LNCAP (cell line): ENCODE measurements around the gene CENPS.

Experiments used
- CTCF ChIP-seq: fragments of 450-650 bp; IDR thresholded peaks from 2 replicates; pipeline ENCODE4 v1.5.1; 2017; ENCODE audit warnings: mild to moderate bottlenecking

Gene CENPS

GRCh38 chr1:10438677-10439163, 8.5 kb downstream of the CENPS start:
- TF ChIP-seq CTCF: no peak

DNA sequence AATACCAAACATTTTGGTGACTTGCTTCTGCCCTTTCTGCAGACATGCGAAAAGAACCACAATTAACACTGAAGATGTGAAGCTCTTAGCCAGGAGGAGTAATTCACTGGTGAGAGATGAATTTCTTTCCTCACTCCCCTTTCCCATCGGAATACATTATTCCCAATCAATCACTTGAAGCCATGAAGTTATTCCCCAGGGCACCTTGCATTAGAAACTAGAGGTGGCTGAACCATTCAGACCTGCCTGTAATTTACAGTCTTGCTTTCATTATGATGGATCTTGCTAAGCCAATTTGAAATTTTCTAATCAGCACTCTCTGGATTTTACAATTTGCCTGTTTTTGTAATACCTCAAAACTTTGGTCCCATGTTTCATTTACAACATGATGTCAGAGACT, 10.1 kb downstream of the CENPS start:
- TF ChIP-seq CTCF: no peak

- TF ChIP-seq CTCF: no peak
These were observed 10.6 kb downstream of the CENPS start for GRCh38 chr1:10440794-10441193.

- TF ChIP-seq CTCF: no peak
These were observed 14.0 kb downstream of the CENPS start for GRCh38 chr1:10444248-10444647.

- no peak for TF ChIP-seq CTCF
These were observed 14.7 kb downstream of the CENPS start for GRCh38 chr1:10444795-10445397.

GRCh38 chr1:10446790-10447422, 16.7 kb downstream of the CENPS start:
- TF ChIP-seq CTCF: no peak

DNA sequence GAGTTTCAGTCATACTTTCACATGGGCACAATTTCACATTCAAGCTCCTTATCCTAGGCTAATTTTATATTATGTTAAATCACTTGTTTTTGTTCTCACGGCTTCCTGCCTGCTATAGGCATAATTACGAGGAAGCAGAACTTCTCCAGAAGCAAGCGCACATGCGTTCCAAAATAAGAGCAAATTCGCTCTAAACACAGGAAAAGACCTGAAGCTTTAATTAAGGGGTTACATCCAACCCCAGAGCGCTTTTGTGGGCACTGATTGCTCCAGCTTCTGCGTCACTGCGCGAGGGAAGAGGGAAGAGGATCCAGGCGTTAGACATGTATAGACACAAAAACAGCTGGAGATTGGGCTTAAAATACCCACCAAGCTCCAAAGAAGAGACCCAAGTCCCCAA, 19.5 kb downstream of the CENPS start, which contains the start of gene CORT:
Gene CORT, plus strand, starts transcription at position 281 of the 400 bp plus-strand sequence. CDS start 193 bp downstream, outside the sequence.
- TF ChIP-seq CTCF: no peak
